ENCODE results near the gene PLXNB2. TPM values are rescaled to one million over a fixed set of nuclear protein-coding genes. Genes with fewer than 3 reads are reported as not detected.
"Not testable (repeated sequence)": the region's sequence is repeated elsewhere in the genome, so short reads cannot be mapped to it uniquely, and the experiment has no call there.

PLXNB2 gene
- 10 to 100 TPM; 10.3 to 13.1 TPM for total RNA-seq

GRCh38 chr22:50306753-50307749 is at the start of gene PLXNB2:
PLXNB2 (minus strand) TSS chr22:50307646; CDS start chr22:50290584, 17,062 bp downstream.
- peak in 1 of 2 donors; percentile 39 for DNase-seq (ENCODE audit: low spot score in 2 of 2)
- H3K36me3 Mint-ChIP-seq, result no peaks in the 10 kb centered on the region
- peak; percentile 46 to 54 for ATAC-seq
- peak within 1 kb of the TSS in 1 of 2 donors; percentile 42 for H3K27ac Mint-ChIP-seq
- no peaks in the 10 kb centered on the region for H3K9me3 Mint-ChIP-seq

- ATAC-seq (no peak), DNase-seq (ENCODE audit: low spot score in 2 of 2) (no peak)
- Mint-ChIP-seq H3K36me3 (peaks cover 0 to 14% of the 10 kb centered on the region in 2 donors), H3K9me3 (no peaks in the 10 kb centered on the region), H3K27ac (peak overlapping the region in 1 of 2 donors; percentile 37)
Observed at GRCh38 chr22:50357222-50357621, 49.8 kb upstream of the PLXNB2 start.

GRCh38 chr22:50356186-50356585 is 48.7 kb upstream of the PLXNB2 start:
- no peak for DNase-seq (ENCODE audit: low spot score in 2 of 2)
- no peaks in the 10 kb centered on the region for H3K9me3 Mint-ChIP-seq
- ATAC-seq, result no peak
- H3K36me3 Mint-ChIP-seq, result peaks cover 0 to 11% of the 10 kb centered on the region in 2 donors
- H3K27ac Mint-ChIP-seq, result no peak overlapping the region

- ATAC-seq (no peak), DNase-seq (ENCODE audit: low spot score in 2 of 2) (no peak)
- Mint-ChIP-seq H3K27ac (no peak overlapping the region), H3K36me3 (no peaks in the 10 kb centered on the region), H3K9me3 (no peaks in the 10 kb centered on the region)
Observed at GRCh38 chr22:50348058-50348457, 40.6 kb upstream of the PLXNB2 start.

DNA sequence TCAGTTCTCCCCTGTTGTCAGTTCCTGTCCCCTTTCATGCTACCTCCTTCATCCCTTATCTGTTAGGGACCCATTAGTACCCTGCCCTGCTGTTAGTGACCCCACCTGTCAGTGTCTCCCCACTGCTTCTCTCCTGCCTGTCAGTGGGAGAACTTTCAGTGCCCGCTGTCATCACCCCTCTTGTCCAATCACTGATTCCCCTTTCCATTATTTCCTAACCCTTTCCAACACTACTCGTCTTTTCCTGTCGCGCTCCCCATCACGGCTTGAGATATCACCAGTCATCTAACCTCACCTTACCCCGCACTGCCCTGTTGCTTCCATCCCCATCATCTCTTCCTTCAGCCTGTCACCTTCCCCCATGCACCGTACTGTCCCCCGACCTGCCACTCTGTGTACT is 39.7 kb upstream of the PLXNB2 start:
- Mint-ChIP-seq H3K36me3 (no peaks in the 10 kb centered on the region), H3K9me3 (no peaks in the 10 kb centered on the region), H3K27ac (no peak overlapping the region)
- ATAC-seq (no peak), DNase-seq (ENCODE audit: low spot score in 2 of 2) (no peak)

DNA sequence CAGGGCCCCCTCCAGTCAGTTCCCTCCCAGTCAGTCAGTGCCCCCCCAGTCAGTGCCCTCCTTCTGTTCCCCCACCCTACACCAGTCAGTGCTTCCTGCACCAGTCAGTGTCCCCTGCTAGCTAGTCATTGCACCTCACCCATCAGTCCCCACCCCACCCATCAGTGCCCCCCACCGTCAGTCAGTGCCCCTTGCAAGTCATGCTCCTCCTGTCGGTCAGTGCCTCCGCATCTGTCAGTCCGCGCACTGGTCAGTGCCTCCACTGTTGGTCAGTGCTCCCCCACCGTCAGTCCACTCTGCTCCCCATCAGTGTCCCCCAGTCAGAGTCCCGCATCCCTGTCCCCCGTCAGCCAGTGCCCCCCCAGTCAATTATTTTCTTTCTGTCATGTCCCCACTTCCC is 39.0 kb upstream of the PLXNB2 start:
- Mint-ChIP-seq H3K9me3 (no peaks in the 10 kb centered on the region), H3K36me3 (no peaks in the 10 kb centered on the region), H3K27ac (no peak overlapping the region)
- ATAC-seq (no peak), DNase-seq (ENCODE audit: low spot score in 2 of 2) (no peak)

- Mint-ChIP-seq H3K36me3 (no peaks in the 10 kb centered on the region), H3K27ac (no peak overlapping the region), H3K9me3 (no peaks in the 10 kb centered on the region)
- ATAC-seq, result no peak
- DNase-seq (ENCODE audit: low spot score in 2 of 2), result no peak
Observed at GRCh38 chr22:50343541-50343935, 36.1 kb upstream of the PLXNB2 start.

DNA sequence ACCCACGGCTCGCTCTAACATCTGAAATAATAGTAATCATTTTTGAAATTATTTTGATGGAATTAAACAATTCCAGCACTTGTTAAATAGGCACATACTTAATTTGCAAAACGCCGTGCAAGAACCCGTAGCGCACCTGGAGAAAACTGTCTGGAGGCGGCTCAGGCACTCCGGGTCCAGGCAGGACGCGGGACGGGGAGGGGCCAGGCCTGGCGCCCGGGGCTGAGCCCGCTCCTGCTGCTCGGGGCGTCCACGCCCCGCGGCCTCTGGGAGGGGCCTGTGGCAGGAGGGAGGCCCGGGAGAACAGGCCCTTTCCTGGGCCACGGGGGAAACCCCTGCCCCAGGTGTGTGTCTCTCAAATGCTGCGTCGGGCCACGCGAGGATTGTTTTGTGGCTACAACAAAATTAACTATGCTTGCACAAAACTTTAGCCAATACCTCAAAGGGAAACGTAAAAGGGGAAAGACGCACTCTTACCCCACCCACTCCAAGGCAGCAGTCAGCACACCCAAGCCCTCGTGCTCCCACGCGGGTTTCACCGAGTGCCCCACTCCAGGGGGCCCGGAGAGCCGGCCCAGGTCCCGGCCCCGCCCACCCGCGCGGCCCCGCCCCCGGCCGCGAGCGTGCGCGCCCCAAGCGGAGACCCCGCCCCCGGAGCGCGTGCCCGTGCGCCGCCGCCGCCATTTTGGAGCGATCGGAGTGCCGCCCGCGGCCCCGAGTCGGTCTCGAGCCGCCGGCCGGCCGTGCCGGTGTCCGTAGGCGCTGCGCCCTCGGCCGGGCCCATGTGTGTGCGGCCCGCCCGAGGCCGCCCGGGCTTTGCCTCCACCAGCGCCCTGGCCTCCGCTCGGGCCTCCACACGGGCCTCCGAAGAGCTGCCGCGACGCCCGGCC is 35.5 kb upstream of the PLXNB2 start, which contains the start of gene PPP6R2:
Gene PPP6R2 (plus strand): TSS at position 677 of the 890 bp plus-strand sequence. CDS start 50,582 bp downstream, outside the sequence.
- peak; percentile 82 to 90 for ATAC-seq
- no peaks in the 10 kb centered on the region for H3K36me3 Mint-ChIP-seq
- peak within 1 kb of the TSS; percentile 54 to 86 for H3K27ac Mint-ChIP-seq
- DNase-seq (ENCODE audit: low spot score in 2 of 2), result peak; percentile 90 to 95
- no peaks in the 10 kb centered on the region for H3K9me3 Mint-ChIP-seq

- ATAC-seq, result peak; percentile 66 to 69
- DNase-seq (ENCODE audit: low spot score in 2 of 2), result peak; percentile 88 to 97
- Mint-ChIP-seq H3K9me3 (no peaks in the 10 kb centered on the region), H3K36me3 (no peaks in the 10 kb centered on the region), H3K27ac (peak overlapping the region; percentile 54 to 86)
Observed at GRCh38 chr22:50341977-50342650, 34.7 kb upstream of the PLXNB2 start.

GRCh38 chr22:50339945-50340879 is 32.8 kb upstream of the PLXNB2 start:
- no peaks in the 10 kb centered on the region for H3K36me3 Mint-ChIP-seq
- H3K9me3 Mint-ChIP-seq, result no peaks in the 10 kb centered on the region
- peak in 1 of 2 donors; percentile 39 for DNase-seq (ENCODE audit: low spot score in 2 of 2)
- ATAC-seq, result peak in 1 of 2 donors; percentile 13
- H3K27ac Mint-ChIP-seq, result no peak overlapping the region

DNA sequence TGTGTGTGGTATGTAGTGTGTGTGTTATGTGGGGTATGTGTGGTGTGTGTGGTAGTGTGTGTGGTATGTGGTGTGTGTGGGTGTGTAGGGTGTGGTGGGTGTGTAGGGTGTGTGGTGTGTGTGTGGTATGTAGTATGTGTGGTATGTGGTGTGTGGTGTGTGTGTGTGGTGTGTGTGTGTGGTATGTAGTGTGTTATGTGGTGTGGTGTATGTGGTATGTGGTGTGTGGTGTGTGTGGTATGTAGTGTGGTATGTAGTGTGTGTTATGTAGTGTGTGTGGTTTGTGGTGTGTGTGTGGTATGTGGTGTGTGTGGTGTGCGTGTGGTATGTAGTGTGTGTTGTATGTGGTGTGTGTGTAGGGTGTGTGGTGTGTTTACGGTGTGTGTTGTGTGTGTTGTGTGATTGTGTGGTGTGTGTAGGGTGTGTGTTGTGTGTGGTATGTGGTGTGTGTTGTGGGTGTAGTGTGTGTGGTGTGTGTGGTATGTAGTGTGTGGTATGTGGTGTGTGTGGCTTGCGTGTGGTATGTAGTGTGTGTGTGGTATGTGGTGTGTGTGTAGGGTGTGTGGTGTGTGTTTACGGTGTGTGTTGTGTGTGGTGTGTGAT is 31.5 kb upstream of the PLXNB2 start:
- ATAC-seq, result no peak
- H3K27ac Mint-ChIP-seq, result no peak overlapping the region

GRCh38 chr22:50338042-50338573 is 30.7 kb upstream of the PLXNB2 start:
- no peaks in the 10 kb centered on the region for H3K9me3 Mint-ChIP-seq
- H3K36me3 Mint-ChIP-seq, result no peaks in the 10 kb centered on the region
- DNase-seq (ENCODE audit: low spot score in 2 of 2) (no peak), ATAC-seq (no peak)
- H3K27ac Mint-ChIP-seq, result no peak overlapping the region

More for the DNA sequence above, 31.5 kb upstream of the PLXNB2 start:
- Mint-ChIP-seq H3K36me3 (no peaks in the 10 kb centered on the region), H3K9me3 (no peaks in the 10 kb centered on the region)
- no peak for DNase-seq (ENCODE audit: low spot score in 2 of 2)

DNA sequence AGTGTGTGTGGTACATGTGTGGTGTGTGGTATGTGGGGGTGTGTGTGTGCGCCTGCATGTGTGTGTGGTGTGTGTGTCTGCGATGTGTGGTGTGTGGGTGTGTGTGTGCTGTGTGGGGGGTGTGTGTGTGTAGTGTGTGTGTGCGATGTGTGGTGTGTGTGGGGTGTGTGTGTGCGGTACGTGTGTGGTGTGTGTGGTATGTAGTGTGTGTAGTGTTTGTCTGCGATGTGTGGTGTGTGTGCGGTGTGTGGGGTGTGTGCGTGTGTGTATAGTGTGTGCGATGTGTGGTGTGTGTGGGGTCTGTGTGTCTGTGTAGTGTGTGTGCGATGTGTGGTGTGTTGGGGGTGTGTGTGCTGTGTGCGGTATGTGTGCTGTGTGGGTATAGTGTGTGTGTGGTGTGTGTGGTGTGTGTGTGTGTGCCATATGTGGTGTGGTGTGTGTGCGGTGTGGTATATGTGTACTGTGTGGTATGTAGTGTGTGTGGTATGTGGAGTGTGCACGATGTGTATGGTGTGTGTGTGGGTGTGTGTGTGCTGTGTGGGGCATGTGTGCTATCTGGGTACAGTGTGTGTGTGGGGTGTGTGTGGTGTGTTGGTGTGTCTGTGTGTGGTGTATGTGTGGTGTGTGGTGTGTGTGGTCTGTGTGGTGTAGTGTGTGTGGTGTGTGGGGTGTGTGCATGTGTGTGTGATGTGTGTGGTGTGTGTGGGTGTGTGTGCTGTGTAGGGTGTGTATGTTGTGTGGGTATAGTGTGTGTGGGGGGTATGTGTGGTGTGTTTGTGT is 30.0 kb upstream of the PLXNB2 start:
- ATAC-seq (no peak), DNase-seq (ENCODE audit: low spot score in 2 of 2) (no peak)
- Mint-ChIP-seq H3K36me3 (no peaks in the 10 kb centered on the region), H3K27ac (no peak overlapping the region), H3K9me3 (no peaks in the 10 kb centered on the region)

DNA sequence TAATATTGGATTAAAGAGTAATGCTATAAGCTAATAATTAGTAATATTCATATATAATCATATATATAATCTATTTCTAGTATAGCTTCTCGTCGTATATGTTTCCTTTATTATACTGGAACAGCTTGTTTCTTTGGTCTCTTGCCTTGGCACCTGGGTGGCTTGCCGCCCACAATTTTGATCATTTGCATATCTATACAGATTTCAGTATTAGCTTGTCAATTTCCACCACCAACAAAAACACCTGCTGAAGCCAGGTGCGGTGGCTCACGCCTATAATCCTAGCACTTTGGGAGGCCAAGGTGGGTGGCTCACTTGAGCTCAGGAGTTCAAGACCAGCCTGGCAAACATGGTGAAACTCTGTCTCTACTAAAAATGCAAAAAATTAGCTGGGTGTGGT is 27.0 kb upstream of the PLXNB2 start:
- not testable (repeated sequence) for DNase-seq (ENCODE audit: low spot score in 2 of 2); H3K9me3 Mint-ChIP-seq; ATAC-seq; H3K27ac Mint-ChIP-seq; H3K36me3 Mint-ChIP-seq
